H1 (cell line): ENCODE data around the gene RUNX1. TPM values are rescaled to one million over a fixed set of nuclear protein-coding genes. Genes with fewer than 3 reads are reported as not detected.

Experiments
- CTCF ChIA-PET: fragments of 300-600 bp; sonication (Branson Sonifier 250); formaldehyde crosslinking; loops from one replicate; lab custom pipeline; 2021; ENCODE audit not compliant: partially characterized antibody; lab: Charles Lee
- POLR2A ChIA-PET: fragments of 300-600 bp; sonication (Branson Sonifier 250); formaldehyde crosslinking; loops from one replicate; lab custom pipeline; 2021; ENCODE audit warnings: inconsistent platforms; ENCODE audit not compliant: partially characterized antibody; lab: Charles Lee
- DNase-seq, 2 experiments: peaks; one replicate each; pipeline versions ENCODE4 v3.0.0 to v3.0.0-alpha.2; 2010 to 2022; ENCODE audit warnings: low spot score in 2 of 2, low read depth in 1 of 2, mixed read lengths in 1 of 2
- FAIRE-seq: peaks from 2 replicates; lab custom pipeline; 2011; peaks lifted over from hg19 to GRCh38; lab: Jason Lieb, UNC
- H2AFZ ChIP-seq: 2 replicates; pipeline ENCODE4 v1.8.1; 2012; ENCODE audit warnings: low read length, inconsistent platforms
- H2AK5ac ChIP-seq: 2 replicates; pipeline ENCODE4 v1.6.1; 2013; ENCODE audit warnings: low read depth, low read length
- H2BK120ac ChIP-seq: replicated peaks from 2 replicates; pipeline ENCODE3; 2013; ENCODE audit warnings: low read depth, low read length, inconsistent platforms
- H2BK12ac ChIP-seq: 2 replicates; pipeline ENCODE4 v1.6.1; 2013; ENCODE audit warnings: low read depth, low read length
- H2BK15ac ChIP-seq: 2 replicates; pipeline ENCODE4 v1.6.1; 2013; ENCODE audit warnings: low read length
- H2BK20ac ChIP-seq: 2 replicates; pipeline ENCODE4 v1.6.1; 2013; ENCODE audit warnings: low read length
- H2BK5ac ChIP-seq: 2 replicates; pipeline ENCODE4 v1.6.1; 2013; ENCODE audit warnings: low read depth, low read length
- H3K14ac ChIP-seq: 2 replicates; pipeline ENCODE4 v1.6.1; 2013; ENCODE audit warnings: inconsistent platforms; ENCODE audit not compliant: insufficient read length
- H3K18ac ChIP-seq: 2 replicates; pipeline ENCODE4 v1.6.1; 2013; ENCODE audit warnings: low read length; ENCODE audit errors: extremely low read depth
- H3K23ac ChIP-seq: 2 replicates; pipeline ENCODE4 v1.6.1; 2013; ENCODE audit warnings: inconsistent platforms; ENCODE audit not compliant: insufficient read length
- H3K23me2 ChIP-seq: 2 replicates; pipeline ENCODE4 v1.6.1; 2013; ENCODE audit warnings: low read depth, low read length
- H3K27ac ChIP-seq: 2 replicates; pipeline ENCODE4 v1.6.1; 2011; ENCODE audit warnings: low read depth, low read length, inconsistent platforms
- H3K27me3 ChIP-seq, 4 experiments: replicated peaks in 1 of 4; 1 replicate in 1 of 4; 2 replicates in 3 of 4; pipeline versions ENCODE4 v1.6.1 to v1.8.1; 2011 to 2013; ENCODE audit warnings: low read length in 3 of 4, mild to moderate bottlenecking in 3 of 4, inconsistent platforms in 2 of 4, mixed read lengths in 2 of 4, moderate library complexity in 1 of 4; ENCODE audit not compliant: control insufficient read depth in 3 of 4, insufficient read depth in 3 of 4; ENCODE audit errors: extremely low read depth in 1 of 4
- H3K36me3 ChIP-seq, 4 experiments: 2 replicates each; pipeline versions ENCODE4 v1.6.1 to v1.8.1; 2011 to 2013; ENCODE audit warnings: mild to moderate bottlenecking in 4 of 4, low read length in 3 of 4, moderate library complexity in 2 of 4, control low read depth in 1 of 4, inconsistent platforms in 1 of 4; ENCODE audit not compliant: insufficient read depth in 4 of 4, control insufficient read depth in 2 of 4
- H3K4ac ChIP-seq: replicated peaks from 2 replicates; pipeline ENCODE3; 2013; ENCODE audit warnings: low read length, low read depth, mixed read lengths, inconsistent platforms; ENCODE audit not compliant: insufficient read length
- H3K4me1 ChIP-seq, 4 experiments: replicated peaks in 1 of 4; 1 replicate in 1 of 4; 2 replicates in 3 of 4; pipeline versions ENCODE4 v1.6.1 to v1.8.1; 2011 to 2013; ENCODE audit warnings: low read length in 3 of 4, inconsistent platforms in 2 of 4, mixed read lengths in 1 of 4; ENCODE audit not compliant: insufficient read depth in 4 of 4, control insufficient read depth in 3 of 4
- H3K4me2 ChIP-seq, 2 experiments: 2 replicates each; pipeline versions ENCODE4 v1.6.1 to v1.8.1; 2011 to 2013; ENCODE audit warnings: low read depth in 2 of 2, low read length in 2 of 2, control low read depth in 1 of 2, inconsistent platforms in 1 of 2, mild to moderate bottlenecking in 1 of 2; ENCODE audit not compliant: insufficient read depth in 1 of 2
- H3K4me3 ChIP-seq, 4 experiments: fragments of 200-600, 300-600 bp in 1 of 4; sonication (generic), shearing (Covaris generic), sonication (Bioruptor Twin) in 1 of 4; 2 replicates each; pipeline versions ENCODE4 v1.5.1 to v1.8.1; 2011 to 2016; ENCODE audit warnings: low read length in 4 of 4, low read depth in 3 of 4, control low read depth in 2 of 4, inconsistent platforms in 2 of 4, mild to moderate bottlenecking in 2 of 4, mixed read lengths in 1 of 4, moderate library complexity in 1 of 4; ENCODE audit not compliant: insufficient read depth in 2 of 4; ENCODE audit errors: extremely low read depth in 1 of 4
- H3K56ac ChIP-seq: replicated peaks from 2 replicates; pipeline ENCODE3; 2013; ENCODE audit warnings: low read depth, mild to moderate bottlenecking, mixed read lengths, low read length, inconsistent platforms; ENCODE audit not compliant: insufficient read length
- H3K79me1 ChIP-seq: 2 replicates; pipeline ENCODE4 v1.6.1; 2013; ENCODE audit warnings: low read depth, low read length, control low read depth
- H3K79me2 ChIP-seq, 2 experiments: 2 replicates each; pipeline versions ENCODE4 v1.6.1 to v1.8.1; 2012 to 2013; ENCODE audit warnings: low read length in 2 of 2, mild to moderate bottlenecking in 2 of 2, inconsistent platforms in 1 of 2; ENCODE audit not compliant: insufficient read depth in 2 of 2, control insufficient read depth in 1 of 2
- H3K9ac ChIP-seq, 4 experiments: replicated peaks in 1 of 4; 1 replicate in 1 of 4; 2 replicates in 3 of 4; pipeline versions ENCODE4 v1.6.1 to v1.8.1; 2011 to 2013; ENCODE audit warnings: low read depth in 3 of 4, low read length in 3 of 4, control low read depth in 2 of 4, mild to moderate bottlenecking in 2 of 4, moderate library complexity in 2 of 4, inconsistent platforms in 1 of 4; ENCODE audit errors: extremely low read depth in 1 of 4
- H3K9me3 ChIP-seq, 2 experiments: 2 replicates each; pipeline versions ENCODE4 v1.6.1 to v1.8.1; 2012 to 2013; ENCODE audit warnings: mild to moderate bottlenecking in 2 of 2, moderate library complexity in 2 of 2, control low read depth in 1 of 2, inconsistent platforms in 1 of 2, low read depth in 1 of 2, low read length in 1 of 2, mixed read lengths in 1 of 2; ENCODE audit not compliant: insufficient read depth in 2 of 2
- H4K20me1 ChIP-seq, 2 experiments: replicated peaks in 1 of 2; 2 replicates each; pipeline versions ENCODE3 to v1.8.1; 2011 to 2013; ENCODE audit warnings: inconsistent platforms in 2 of 2, low read length in 2 of 2, mild to moderate bottlenecking in 1 of 2; ENCODE audit not compliant: insufficient read depth in 2 of 2, control insufficient read depth in 1 of 2
- H4K5ac ChIP-seq: 2 replicates; pipeline ENCODE4 v1.6.1; 2013; ENCODE audit warnings: low read length, low read depth, mixed read lengths, inconsistent platforms; ENCODE audit not compliant: insufficient read length
- H4K8ac ChIP-seq: 2 replicates; pipeline ENCODE4 v1.8.0; 2013; ENCODE audit warnings: mild to moderate bottlenecking, moderate library complexity, low read length, inconsistent platforms; ENCODE audit not compliant: insufficient read depth; ENCODE audit errors: extremely low read depth
- H4K91ac ChIP-seq: replicated peaks from 2 replicates; pipeline ENCODE3; 2013; ENCODE audit warnings: low read length, mixed read lengths, inconsistent platforms; ENCODE audit not compliant: insufficient read length
- BCL11A ChIP-seq, 2 experiments: IDR thresholded peaks; one replicate each; pipeline ENCODE4 v1.6.1; 2011; ENCODE audit warnings: low read depth in 2 of 2, low read length in 2 of 2, mild to moderate bottlenecking in 2 of 2
- WGBS, 2 experiments: shearing (Covaris generic) in 1 of 2; methylation state at CpG; one replicate each; pipeline versions ENCODE4 v1.1.6 to v1.1.7; 2013 to 2015; ENCODE audit warnings: low lambda C conversion rate in 2 of 2, mixed read lengths in 2 of 2, inconsistent platforms in 1 of 2, low coverage in 1 of 2, missing lambda C conversion rate in 1 of 2; ENCODE audit not compliant: insufficient replicate concordance in 2 of 2, insufficient coverage in 1 of 2, insufficient read length in 1 of 2; ENCODE audit errors: extremely low coverage in 1 of 2, missing lambda C conversion rate in 1 of 2; 5-methylcytosine and 5-hydroxymethylcytosine counted together
- polyA plus RNA-seq, 7 experiments: library from polyadenylated mRNA; depleted of rRNA in 3 of 7; stranded (reverse) in 5 of 7; unstranded in 2 of 7; fragments of >200 nt in 5 of 7; fragments of 200-250 nt in 2 of 7; gene quantifications; 1 replicate in 5 of 7; 2 replicates in 1 of 7; 4 replicates in 1 of 7; pipeline versions ENCODE4 v1.2.1 to v1.2.3, GENCODE V29; 2011 to 2013; ENCODE audit warnings: missing spikeins in 2 of 7, mixed read lengths in 2 of 7
- total RNA-seq: library from RNA; stranded (reverse); fragmentation: NEBNext Ultra II Directional; extraction: Animal tissue kit (Norgen Biotek cat#: 25700); gene quantifications from 2 replicates; pipeline ENCODE4 v1.2.1, GENCODE V29; 2021

RUNX1 gene
- total and polyA plus RNA-seq, 2 of the 8 experiments (the other 6 are each of a cell fraction or from before 2014, with no cell fraction given), result 0.20 to 0.60 TPM

DNA sequence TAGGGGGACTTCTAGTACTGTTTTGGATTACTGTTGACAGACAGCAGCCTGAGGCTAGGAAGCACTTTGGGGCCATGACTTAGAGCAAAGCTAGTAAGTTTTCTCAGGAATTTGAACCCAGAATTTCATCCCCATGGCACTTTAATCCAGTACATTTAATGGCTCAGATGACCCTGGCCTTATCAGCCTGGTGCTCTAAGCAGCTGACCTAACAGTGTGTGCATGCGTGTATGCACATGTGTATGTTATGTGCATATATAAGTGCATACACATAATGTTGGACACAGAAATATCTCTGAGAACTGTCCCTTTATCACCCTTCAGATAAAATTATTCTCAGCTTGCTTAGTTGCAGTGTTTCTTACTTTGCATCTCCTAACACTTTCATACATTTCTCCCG, 265.3 kb downstream of the RUNX1 start:
- Histone ChIP-seq H2BK20ac (no peak overlapping the region), H3K4ac (no peak overlapping the region), H4K91ac (no peak overlapping the region), H3K4me1 (peaks cover 0 to 3% (median under 1%) of the 10 kb centered on the region in 4 experiments; a peak in 3 of 7 replicates), H4K8ac (no peak overlapping the region), H2AFZ (no peak overlapping the region), H3K79me2 (no peaks in the 10 kb centered on the region), H2BK5ac (no peak overlapping the region), H4K5ac (no peak overlapping the region), H3K23me2 (no peaks in the 10 kb centered on the region), H3K4me3 (no peak overlapping the region), H2BK12ac (no peak overlapping the region), H3K79me1 (no peaks in the 10 kb centered on the region), H3K4me2 (no peak overlapping the region), H3K27me3 (no peaks in the 10 kb centered on the region), H3K36me3 (no peaks in the 10 kb centered on the region), H4K20me1 (no peaks in the 10 kb centered on the region), H3K18ac (no peak overlapping the region), H3K9me3 (no peaks in the 10 kb centered on the region), H2BK120ac (no peak overlapping the region), H3K27ac (no peak overlapping the region), H2BK15ac (no peak overlapping the region), H3K9ac (no peak overlapping the region), H3K23ac (no peak overlapping the region), H3K14ac (no peak overlapping the region), H3K56ac (no peak overlapping the region), H2AK5ac (no peak overlapping the region)
- DNase-seq (no peak), FAIRE-seq (no peak)
- ChIA-PET POLR2A (no interaction called here), CTCF (no interaction called here)
- no peak for TF ChIP-seq BCL11A (IDR thresholded peaks at IDR 0.05; ENCODE audit: low read depth in 2 of 2, low read length in 2 of 2)
- WGBS, 2 experiments, result 91% methylated on average over 2 of the region's 2 CpGs; no CpG with 5 or more reads in 1 of the 2 experiments
